Caco-2 (cell line): Measurements from ENCODE around the gene PRRG4. TPM values are rescaled to one million over a fixed set of nuclear protein-coding genes. Genes with fewer than 3 reads are reported as not detected.

Experiments used
- BruUV-seq: library from RNA; stranded (reverse); fragments of 400-500 nt; replicated peaks from 2 replicates; lab custom pipeline; 2021; lab: Mats Ljungman, UMichigan
- CTCF ChIA-PET: fragments of 300-600 bp; sonication (Branson Sonifier 250); formaldehyde crosslinking; loops from one replicate; lab custom pipeline; 2022; ENCODE audit warnings: antibody characterized with exemption; lab: Charles Lee
- POLR2A ChIA-PET: fragments of 300-600 bp; sonication (Branson Sonifier 250); formaldehyde crosslinking; loops from one replicate; lab custom pipeline; 2022; ENCODE audit warnings: antibody characterized with exemption; lab: Charles Lee
- DNase-seq, 2 experiments: peaks; one replicate each; pipeline versions ENCODE4 v3.0.0 to v3.0.0-alpha.2; 2020 to 2022
- H3K27me3 ChIP-seq: replicated peaks from 2 replicates; pipeline ENCODE4 v1.6.0; 2011; ENCODE audit warnings: low read length; ENCODE audit not compliant: control insufficient read depth, insufficient read depth
- H3K36me3 ChIP-seq: 2 replicates; pipeline ENCODE4 v1.5.1; 2011; ENCODE audit warnings: low read length; ENCODE audit not compliant: control insufficient read depth, insufficient read depth
- H3K4me1 ChIP-seq: fragments of 250-450 bp; sonication (Bioruptor Pico); 2 replicates; pipeline ENCODE4 v1.5.1; 2020; ENCODE audit warnings: mild to moderate bottlenecking
- H3K4me3 ChIP-seq: 2 replicates; pipeline ENCODE4 v1.5.1; 2011; ENCODE audit warnings: low read depth, mild to moderate bottlenecking, control low read depth, low read length
- H3K9me3 ChIP-seq: fragments of 250-450 bp; sonication (Bioruptor Pico); 2 replicates; pipeline ENCODE4 v1.5.1; 2020; ENCODE audit warnings: mild to moderate bottlenecking, moderate library complexity
- H3K27ac Mint-ChIP-seq: one replicate; pipeline ENCODE4 v1.8.0; 2022; ENCODE audit warnings: mixed read lengths; ENCODE audit not compliant: unreplicated experiment
- H3K27me3 Mint-ChIP-seq: one replicate; pipeline ENCODE4 v1.8.0; 2022; ENCODE audit warnings: mixed read lengths; ENCODE audit not compliant: insufficient read depth, unreplicated experiment
- H3K36me3 Mint-ChIP-seq: one replicate; pipeline ENCODE4 v1.8.0; 2022; ENCODE audit warnings: mild to moderate bottlenecking, mixed read lengths; ENCODE audit not compliant: insufficient read depth, unreplicated experiment
- H3K4me1 Mint-ChIP-seq: one replicate; pipeline ENCODE4 v1.8.0; 2022; ENCODE audit warnings: low read depth, mixed read lengths; ENCODE audit not compliant: unreplicated experiment
- H3K4me3 Mint-ChIP-seq: one replicate; pipeline ENCODE4 v1.8.0; 2022; ENCODE audit warnings: mild to moderate bottlenecking, moderate library complexity, mixed read lengths; ENCODE audit not compliant: unreplicated experiment
- H3K9me3 Mint-ChIP-seq: one replicate; pipeline ENCODE4 v1.8.0; 2022; ENCODE audit warnings: mixed read lengths; ENCODE audit not compliant: unreplicated experiment
- CTCF ChIP-seq, 2 experiments: fragments of 200-600 bp in 1 of 2; IDR thresholded peaks; 1 replicate in 1 of 2; 2 replicates in 1 of 2; pipeline versions ENCODE4 v1.5.1 to v1.8.0; 2011 to 2022; ENCODE audit warnings: antibody characterized with exemption in 1 of 2, control low read depth in 1 of 2, inconsistent platforms in 1 of 2, low read depth in 1 of 2, low read length in 1 of 2, mild to moderate bottlenecking in 1 of 2, moderate library complexity in 1 of 2; ENCODE audit not compliant: insufficient read depth in 1 of 2, severe bottlenecking in 1 of 2, unreplicated experiment in 1 of 2
- intact Hi-C: fragments of 100-400 bp; cut with micrococcal nuclease; formaldehyde crosslinking; loops from one replicate; pipeline ENCODE4 v1.10.0; 2022; ENCODE audit not compliant: unreplicated experiment
- total RNA-seq: library from RNA; stranded (reverse); gene quantifications from 2 replicates; pipeline ENCODE4 v1.2.3, GENCODE V29; 2022

The PRRG4 gene
- total RNA-seq, 1 experiment from 2014 or later, result 6.9 TPM

DNA sequence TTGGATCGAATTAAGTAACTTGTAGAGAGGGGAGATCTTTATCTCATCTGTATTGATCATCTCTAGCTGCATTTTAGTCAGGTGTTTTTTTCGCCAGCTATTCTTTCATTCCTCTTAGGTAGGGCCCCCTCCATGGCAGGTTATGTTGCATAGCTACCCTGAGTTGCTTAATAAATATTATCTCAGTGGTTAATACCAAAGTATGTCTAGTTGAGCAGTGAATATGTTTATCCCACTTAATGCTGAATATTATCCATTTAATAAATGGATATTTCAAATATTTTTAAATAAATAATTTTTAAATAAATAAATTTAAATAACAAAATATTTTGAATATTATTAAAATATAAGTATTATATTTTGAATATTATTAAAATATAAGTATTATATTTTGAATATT is 9.6 kb downstream of the PRRG4 start:
- DNase-seq, result no peak
- Histone ChIP-seq H3K9me3 (no peaks in the 10 kb centered on the region), H3K27me3 (no peaks in the 10 kb centered on the region), H3K4me3 (no peak overlapping the region), H3K4me1 (peaks cover 10% of the 10 kb centered on the region), H3K36me3 (no peaks in the 10 kb centered on the region)
- H3K27ac Mint-ChIP-seq, result no peak overlapping the region
- H3K27me3 Mint-ChIP-seq, result no peaks in the 10 kb centered on the region
- no TSS peak for BruUV-seq
- TF ChIP-seq CTCF (IDR thresholded peaks at IDR 0.05; ENCODE audit: insufficient read depth in 1 of 2, low read depth in 1 of 2, low read length in 1 of 2, severe bottlenecking in 1 of 2, unreplicated experiment in 1 of 2), result no peak
- peaks cover 9% of the 10 kb centered on the region for H3K4me1 Mint-ChIP-seq
- no peak overlapping the region for H3K4me3 Mint-ChIP-seq
- H3K36me3 Mint-ChIP-seq, result peaks cover 14% of the 10 kb centered on the region
- no peaks in the 10 kb centered on the region for H3K9me3 Mint-ChIP-seq
- intact Hi-C loops, result loop anchor here (10.0 kb wide), 1 partner anchor 1465 kb away; no protein-coding TSS in a partner anchor
- CTCF ChIA-PET, result no interaction called here
- POLR2A ChIA-PET, result no interaction called here

DNA sequence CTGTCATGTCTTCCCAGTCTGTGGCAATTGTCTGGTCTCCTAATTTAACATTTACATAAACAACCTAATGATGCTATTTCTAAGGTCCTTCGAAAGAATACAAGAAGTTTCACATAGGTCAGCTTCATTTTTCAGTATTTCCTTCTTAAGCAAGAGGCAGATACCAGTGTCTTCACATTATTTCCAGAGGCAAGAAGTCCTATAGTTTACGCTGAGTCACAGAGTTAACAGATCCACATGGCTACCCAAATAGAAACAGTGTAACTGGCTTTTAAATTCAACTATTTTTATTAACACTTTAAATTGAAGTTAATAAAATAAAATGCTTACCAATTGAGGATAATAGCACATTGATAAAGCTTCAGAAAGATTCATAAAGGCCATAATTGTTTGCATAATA is 10.9 kb downstream of the PRRG4 start:
- no peak overlapping the region for H3K27ac Mint-ChIP-seq
- no peaks in the 10 kb centered on the region for H3K27me3 Mint-ChIP-seq
- H3K4me1 Mint-ChIP-seq, result peaks cover 9% of the 10 kb centered on the region
- ChIA-PET CTCF (interaction anchor here (0.7 kb wide), 1 partner anchor 26 kb away, joined by 3 read pairs; no protein-coding TSS in a partner anchor), POLR2A (interaction anchor here (0.7 kb wide), 1 partner anchor 321 kb away, joined by 4 read pairs; the partner anchor contains the start of gene CSTF3)
- intact Hi-C loops, result no loop called here
- H3K36me3 Mint-ChIP-seq, result peaks cover 19% of the 10 kb centered on the region
- H3K36me3 ChIP-seq, result no peaks in the 10 kb centered on the region
- no peak overlapping the region for H3K4me3 ChIP-seq
- no TSS peak for BruUV-seq
- no peak overlapping the region for H3K4me3 Mint-ChIP-seq
- H3K4me1 ChIP-seq, result peaks cover 10% of the 10 kb centered on the region
- H3K27me3 ChIP-seq, result no peaks in the 10 kb centered on the region
- DNase-seq, result no peak
- no peak for TF ChIP-seq CTCF (IDR thresholded peaks at IDR 0.05; ENCODE audit: insufficient read depth in 1 of 2, low read depth in 1 of 2, low read length in 1 of 2, severe bottlenecking in 1 of 2, unreplicated experiment in 1 of 2)
- H3K9me3 ChIP-seq, result no peaks in the 10 kb centered on the region
- H3K9me3 Mint-ChIP-seq, result no peaks in the 10 kb centered on the region

GRCh38 chr11:32843544-32843943 is 13.8 kb downstream of the PRRG4 start:
- peaks cover 8% of the 10 kb centered on the region for H3K4me1 Mint-ChIP-seq
- Histone ChIP-seq H3K27me3 (no peaks in the 10 kb centered on the region), H3K36me3 (no peaks in the 10 kb centered on the region), H3K9me3 (no peaks in the 10 kb centered on the region), H3K4me3 (no peak overlapping the region), H3K4me1 (peaks cover 8% of the 10 kb centered on the region)
- POLR2A ChIA-PET, result no interaction called here
- intact Hi-C loops, result no loop called here
- peaks cover 26% of the 10 kb centered on the region for H3K36me3 Mint-ChIP-seq
- H3K9me3 Mint-ChIP-seq, result no peaks in the 10 kb centered on the region
- no peak for TF ChIP-seq CTCF (IDR thresholded peaks at IDR 0.05; ENCODE audit: insufficient read depth in 1 of 2, low read depth in 1 of 2, low read length in 1 of 2, severe bottlenecking in 1 of 2, unreplicated experiment in 1 of 2)
- BruUV-seq, result no TSS peak
- DNase-seq, result no peak
- CTCF ChIA-PET, result no interaction called here
- H3K27me3 Mint-ChIP-seq, result no peaks in the 10 kb centered on the region
- no peak overlapping the region for H3K27ac Mint-ChIP-seq
- no peak overlapping the region for H3K4me3 Mint-ChIP-seq
